SK-N-SH treated with all-trans-retinoic acid at 6 μM for 48 hours (cell line): ENCODE data around the gene CCDC88B.

Experiments used
- ARNTL ChIP-seq: fragments of 450-650 bp; formaldehyde crosslinking; IDR thresholded peaks from 2 replicates; pipeline ENCODE4 v1.5.0; 2020; ENCODE audit warnings: low read depth, mild to moderate bottlenecking, moderate library complexity, borderline replicate concordance
- CREB5 ChIP-seq: fragments of 250-450 bp; sonication (Bioruptor Pico); IDR thresholded peaks from 2 replicates; pipeline ENCODE4 v1.5.1; 2020; ENCODE audit warnings: low read depth, mild to moderate bottlenecking, moderate library complexity
- PATZ1 ChIP-seq: fragments of 250-450 bp; sonication (Bioruptor Pico); IDR thresholded peaks from 2 replicates; pipeline ENCODE4 v1.8.0; 2020; ENCODE audit warnings: mild to moderate bottlenecking, moderate library complexity, borderline replicate concordance
- TOX ChIP-seq: fragments of 250-450 bp; sonication (Bioruptor Pico); IDR thresholded peaks from 2 replicates; pipeline ENCODE4 v1.8.0; 2021; ENCODE audit warnings: mild to moderate bottlenecking, moderate library complexity, borderline replicate concordance
- TSHZ2 ChIP-seq: fragments of 250-450 bp; sonication (Bioruptor Pico); IDR thresholded peaks from 2 replicates; pipeline ENCODE4 v1.5.0; 2020; ENCODE audit warnings: mild to moderate bottlenecking, moderate library complexity
- ZFP3 ChIP-seq: fragments of 250-450 bp; sonication (Bioruptor Pico); IDR thresholded peaks from 2 replicates; pipeline ENCODE4 v1.5.0; 2020; ENCODE audit warnings: mild to moderate bottlenecking, moderate library complexity

- TF ChIP-seq TOX (no peak), PATZ1 (CRISPR knock-in tag) (no peak), CREB5 (CRISPR knock-in tag) (no peak), ARNTL (CRISPR knock-in tag) (no peak), TSHZ2 (CRISPR knock-in tag) (no peak), ZFP3 (CRISPR knock-in tag) (no peak)
These were observed 24.9 kb downstream of the CCDC88B start for GRCh38 chr11:64364911-64365310.
